Body of pancreas (tissue), 4 donors: ENCODE results near the gene TUBGCP6.

Experiments used
- CTCF ChIP-seq, 7 experiments: fragments of 450-650 bp in 4 of 7; fragments of 200-600 bp in 3 of 7; sonication (generic) in 3 of 7; IDR thresholded peaks; one replicate each; pipeline ENCODE4 v1.5.1; 2016 to 2019; ENCODE audit warnings: antibody characterized with exemption in 7 of 7
- POLR2A ChIP-seq, 3 donors: fragments of 450-650 bp; IDR thresholded peaks; one replicate each; pipeline ENCODE4 v1.6.1; 2016; ENCODE audit warnings: antibody characterized with exemption in 3 of 3, mild to moderate bottlenecking in 2 of 3

- TF ChIP-seq CTCF (IDR thresholded peaks at IDR 0.05): no peak
- peak; percentile 53 to 75 (median 59) for TF ChIP-seq POLR2A (IDR thresholded peaks at IDR 0.05)
These were observed 44.2 kb downstream of the TUBGCP6 start, which contains the start of gene SELENOO for GRCh38 chr22:50200461-50201190.
